Mesodermal cell (in vitro differentiated cells): ENCODE data around the gene CLCN5.

Source experiments
- H3K27ac ChIP-seq: 2 replicates; pipeline ENCODE4 v1.7.0; 2013; ENCODE audit warnings: mild to moderate bottlenecking, low read depth, low read length, moderate library complexity; ENCODE audit not compliant: severe bottlenecking
- H3K36me3 ChIP-seq: 2 replicates; pipeline ENCODE4 v1.7.1; 2013; ENCODE audit warnings: mild to moderate bottlenecking, low read length, moderate library complexity; ENCODE audit not compliant: control insufficient read depth, insufficient read depth
- H3K4me1 ChIP-seq: one replicate; pipeline ENCODE4 v1.7.1; 2013; ENCODE audit warnings: mild to moderate bottlenecking, low read length; ENCODE audit not compliant: insufficient read depth, control insufficient read depth, poor library complexity, severe bottlenecking
- H3K4me3 ChIP-seq: 2 replicates; pipeline ENCODE4 v1.7.0; 2013; ENCODE audit warnings: low read length, control low read depth, mild to moderate bottlenecking; ENCODE audit not compliant: insufficient read depth, poor library complexity, severe bottlenecking; ENCODE audit errors: extremely low read depth
- H3K9me3 ChIP-seq: 2 replicates; pipeline ENCODE4 v1.7.1; 2013; ENCODE audit warnings: mild to moderate bottlenecking, low read length, moderate library complexity; ENCODE audit not compliant: control insufficient read depth
- WGBS, 2 experiments: methylation state at CpG; one replicate each; pipeline ENCODE4 v1.1.5; 2013; ENCODE audit warnings: missing lambda C conversion rate in 2 of 2; ENCODE audit not compliant: insufficient coverage in 2 of 2; 5-methylcytosine and 5-hydroxymethylcytosine counted together

Gene CLCN5

DNA sequence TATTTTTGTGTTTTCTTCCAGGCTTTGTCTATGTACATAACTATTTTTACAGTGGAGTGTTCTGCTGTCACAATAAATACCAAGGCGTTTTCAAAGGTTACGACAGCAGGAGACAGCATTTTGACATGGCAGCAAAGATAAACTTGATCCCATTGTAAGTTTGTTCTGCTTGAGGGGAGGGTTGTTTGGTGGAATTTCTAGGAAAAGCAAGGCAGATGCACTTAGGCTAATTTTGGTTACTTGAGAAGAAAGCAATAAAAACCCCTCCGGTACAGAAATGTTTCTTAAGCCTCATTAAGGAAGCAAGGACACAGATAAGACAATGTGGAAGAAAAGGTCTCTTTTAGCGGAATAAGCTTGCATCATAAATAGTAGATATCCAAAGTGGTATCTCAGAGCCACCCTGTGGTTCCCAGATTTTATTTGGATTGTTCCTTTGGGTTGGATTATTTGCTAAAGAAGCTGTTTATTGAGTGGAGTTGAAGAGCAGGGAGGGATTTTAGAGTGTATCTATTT lies 54.3 kb downstream of the CLCN5 start:
- WGBS, 2 experiments = 100% methylated on average over 1 of the region's 4 CpGs; no CpG with 5 or more reads in 1 of the 2 experiments
- Histone ChIP-seq H3K4me3 (no peak overlapping the region), H3K36me3 (peaks cover 5% of the 10 kb centered on the region), H3K27ac (no peak overlapping the region), H3K4me1 (peaks cover 8% of the 10 kb centered on the region), H3K9me3 (no peaks in the 10 kb centered on the region)

DNA sequence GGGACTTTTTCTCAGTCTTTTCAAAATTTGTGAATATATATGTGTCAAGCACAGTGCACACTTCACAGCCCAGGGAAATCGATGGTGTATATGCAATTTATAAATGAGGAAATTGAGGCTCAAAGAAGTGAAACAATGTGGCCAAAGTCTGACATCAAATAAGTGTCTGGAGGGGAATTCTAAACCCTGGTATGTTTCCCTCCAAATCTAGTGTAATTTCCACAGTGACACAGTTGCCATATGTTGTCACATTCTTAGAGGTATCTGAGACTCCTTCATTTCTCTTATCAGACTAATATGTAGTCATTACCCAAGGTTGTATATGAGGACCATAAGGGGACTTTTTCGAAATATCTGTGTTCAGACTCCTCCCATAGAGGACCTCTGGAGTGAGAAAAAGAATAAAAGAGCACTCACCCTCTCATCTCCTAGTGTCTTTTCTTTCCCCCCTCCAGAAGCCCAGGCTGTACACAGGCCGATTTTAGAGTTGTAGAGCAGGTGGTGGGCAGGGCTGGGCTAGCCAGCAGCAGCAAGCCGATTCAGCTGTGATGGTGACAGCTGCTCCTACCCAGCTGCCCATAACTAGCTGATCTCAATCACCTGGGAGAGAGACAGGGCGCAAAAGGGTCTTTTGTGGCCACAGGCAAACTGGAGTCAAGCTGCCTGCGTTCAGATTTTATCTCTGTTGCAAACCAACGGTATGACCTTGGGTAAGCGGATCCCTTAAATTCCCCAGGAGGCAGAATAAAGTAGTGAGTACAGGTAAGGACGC lies 55.1 kb downstream of the CLCN5 start:
- Histone ChIP-seq H3K36me3 (peaks cover 5% of the 10 kb centered on the region), H3K4me3 (no peak overlapping the region), H3K4me1 (peaks cover 8% of the 10 kb centered on the region), H3K9me3 (no peaks in the 10 kb centered on the region), H3K27ac (no peak overlapping the region)
- WGBS, 2 experiments = 82 to 90% methylated on average over 2 of the region's 9 CpGs

DNA sequence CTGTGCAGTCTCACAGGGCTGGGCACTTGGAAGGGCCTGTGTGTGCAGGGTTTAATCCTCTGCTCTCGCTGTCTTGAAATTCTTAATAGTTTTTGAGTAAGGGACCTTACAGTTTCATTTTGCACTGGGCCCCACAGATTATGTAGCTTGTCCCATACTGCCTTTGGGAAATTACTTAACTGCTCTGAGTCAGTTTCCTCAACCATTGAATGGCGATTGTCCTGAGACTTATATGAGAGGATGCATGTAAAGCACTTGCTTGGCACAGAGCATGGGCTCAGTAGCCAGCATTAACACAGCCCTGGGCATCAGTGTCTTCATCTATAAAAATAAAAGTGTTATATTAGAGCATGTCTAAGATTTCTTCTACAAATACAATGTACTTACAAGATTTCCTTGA lies 55.8 kb downstream of the CLCN5 start:
- WGBS, 2 experiments = no CpG with 5 or more reads among the region's 2 CpGs
- Histone ChIP-seq H3K27ac (no peak overlapping the region), H3K4me1 (peaks cover 8% of the 10 kb centered on the region), H3K4me3 (no peak overlapping the region), H3K9me3 (no peaks in the 10 kb centered on the region), H3K36me3 (peaks cover 5% of the 10 kb centered on the region)

DNA sequence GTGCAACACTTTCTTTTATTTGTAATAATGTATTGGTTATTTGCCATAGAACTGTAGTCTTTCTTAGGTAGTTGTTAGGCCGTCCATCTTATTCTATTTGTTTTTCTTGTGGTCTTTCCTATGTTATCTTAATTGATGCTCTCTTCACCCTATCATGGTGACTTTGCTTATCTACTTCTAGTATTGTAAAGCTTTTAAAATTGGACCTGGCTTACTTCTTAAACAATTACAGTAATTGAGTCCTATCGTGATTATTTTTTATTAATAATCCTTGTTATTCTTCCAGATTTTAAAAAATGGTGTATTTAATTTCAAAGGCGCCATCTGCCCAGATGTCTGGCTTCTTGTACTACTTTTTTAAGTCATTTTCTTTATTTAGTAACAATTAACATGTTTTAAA lies 63.7 kb downstream of the CLCN5 start:
- Histone ChIP-seq H3K4me1 (peaks cover 8% of the 10 kb centered on the region), H3K27ac (no peak overlapping the region), H3K4me3 (no peak overlapping the region), H3K9me3 (no peaks in the 10 kb centered on the region), H3K36me3 (no peaks in the 10 kb centered on the region)
- no CpG with 5 or more reads among the region's 3 CpGs for WGBS, 2 experiments

DNA sequence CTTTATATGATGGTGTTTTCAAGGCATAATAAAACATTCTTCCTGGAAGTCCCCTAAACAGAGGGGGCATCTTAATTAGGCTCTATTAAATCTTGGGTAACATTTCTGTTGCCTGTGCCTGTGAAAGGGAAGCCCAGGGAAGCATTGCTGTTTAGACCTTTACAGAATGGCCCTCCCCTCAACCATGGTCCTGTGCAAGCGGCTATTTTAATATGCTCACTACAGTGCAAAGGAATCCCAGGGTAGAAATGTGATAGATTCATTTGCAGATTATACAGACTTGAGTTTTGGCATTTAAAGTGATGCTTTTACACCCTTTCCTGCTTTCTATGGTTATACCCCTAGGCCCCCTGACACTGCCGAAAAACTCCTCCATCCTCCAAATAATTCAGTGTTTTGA lies 65.3 kb downstream of the CLCN5 start:
- no peak overlapping the region for H3K4me3 ChIP-seq
- no peaks in the 10 kb centered on the region for H3K36me3 ChIP-seq
- no peak overlapping the region for H3K27ac ChIP-seq
- no peaks in the 10 kb centered on the region for H3K9me3 ChIP-seq
- WGBS, 2 experiments = 100% methylated on average over 1 of the region's 2 CpGs; no CpG with 5 or more reads in 1 of the 2 experiments
- H3K4me1 ChIP-seq = peaks cover 11% of the 10 kb centered on the region

DNA sequence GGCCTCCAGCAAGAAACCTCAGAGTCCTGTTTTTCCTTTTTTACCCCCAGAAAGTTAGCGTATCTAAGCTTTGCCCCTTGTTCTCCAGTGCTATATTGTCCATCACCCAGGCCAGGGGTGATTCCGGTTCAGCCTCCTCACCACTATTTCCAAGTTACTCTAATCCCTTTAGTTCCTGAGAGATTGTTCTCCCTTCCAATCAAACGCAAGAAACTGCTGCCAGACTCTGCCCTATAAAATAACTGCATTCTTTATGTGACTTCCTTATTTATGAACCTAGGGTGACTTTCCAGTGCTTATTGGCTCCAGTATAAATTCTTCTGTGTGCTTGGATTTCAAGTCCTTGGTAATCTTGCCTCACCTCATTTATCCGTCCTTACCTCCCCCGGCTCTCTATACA lies 65.7 kb downstream of the CLCN5 start:
- Histone ChIP-seq H3K36me3 (no peaks in the 10 kb centered on the region), H3K27ac (no peak overlapping the region), H3K9me3 (no peaks in the 10 kb centered on the region), H3K4me3 (no peak overlapping the region), H3K4me1 (peaks cover 16% of the 10 kb centered on the region)
- 100% methylated on average over 1 of the region's 5 CpGs for WGBS, 2 experiments

DNA sequence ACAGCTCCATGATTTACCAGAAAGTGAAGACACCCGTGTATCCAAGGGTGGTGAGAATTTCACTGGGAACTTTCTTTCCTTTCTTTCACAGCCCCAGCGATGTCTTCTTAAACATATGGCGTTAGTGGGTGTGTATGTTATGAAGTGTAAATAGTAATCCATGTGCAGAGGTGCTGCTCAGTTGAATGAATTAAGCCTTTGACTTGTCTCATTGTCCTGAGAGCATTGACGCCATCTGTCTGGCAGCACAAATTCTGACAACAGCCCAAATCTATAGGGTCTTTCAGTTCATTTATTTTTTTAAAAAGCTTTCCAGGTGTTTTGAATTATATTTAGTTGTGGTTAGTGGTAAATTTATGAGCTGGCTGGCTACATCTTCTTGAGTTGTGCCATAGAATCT lies 69.4 kb downstream of the CLCN5 start:
- Histone ChIP-seq H3K27ac (no peak overlapping the region), H3K36me3 (no peaks in the 10 kb centered on the region), H3K4me1 (peaks cover 38% of the 10 kb centered on the region), H3K9me3 (no peaks in the 10 kb centered on the region), H3K4me3 (no peak overlapping the region)
- WGBS, 2 experiments = 100% methylated on average over 1 of the region's 4 CpGs; no CpG with 5 or more reads in 1 of the 2 experiments

DNA sequence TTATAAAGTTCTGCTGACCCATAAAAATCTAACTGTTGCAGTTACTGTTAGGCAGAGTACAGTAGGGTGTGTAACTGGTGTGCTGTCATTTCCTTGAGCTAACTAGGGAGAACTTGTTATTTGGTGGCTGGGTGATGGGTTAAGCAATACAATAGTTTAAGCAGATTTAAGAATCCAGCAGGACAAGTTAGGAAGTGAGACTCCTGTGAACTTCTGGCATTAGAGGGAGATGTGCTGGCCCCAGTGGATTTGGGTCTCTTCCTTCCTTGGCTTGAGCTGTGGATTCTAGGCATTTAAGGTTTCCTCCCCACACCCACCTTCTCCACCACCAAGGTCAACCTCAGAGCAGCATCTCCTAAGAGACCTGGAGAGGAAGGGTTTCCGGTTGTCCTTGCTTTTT lies 70.5 kb downstream of the CLCN5 start:
- H3K27ac ChIP-seq = peak overlapping the region; percentile 49
- no CpG with 5 or more reads among the region's 1 CpG for WGBS, 2 experiments

DNA sequence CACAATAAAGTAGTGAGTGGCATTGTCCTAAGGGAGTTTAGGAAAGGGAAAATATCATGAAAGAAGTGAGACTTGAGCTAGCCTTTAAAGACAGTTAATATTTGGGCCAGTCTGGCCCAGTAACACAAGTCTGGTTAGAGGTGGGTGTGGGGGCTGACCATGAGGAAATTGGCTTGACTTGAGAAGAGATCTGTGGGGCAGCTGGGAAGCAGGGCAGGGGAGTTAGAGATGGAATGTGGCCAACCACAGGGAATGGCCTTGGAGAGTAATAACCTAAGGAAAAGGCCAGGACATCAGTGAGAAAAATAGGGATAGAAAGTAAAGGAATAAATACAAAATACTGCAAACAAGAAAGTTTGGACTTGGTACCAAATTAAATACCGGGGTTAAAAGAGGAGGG lies 71.3 kb downstream of the CLCN5 start:
- Histone ChIP-seq H3K36me3 (no peaks in the 10 kb centered on the region), H3K4me3 (no peak overlapping the region), H3K27ac (peak overlapping the region; percentile 98), H3K4me1 (peaks cover 47% of the 10 kb centered on the region), H3K9me3 (no peaks in the 10 kb centered on the region)
- 83% methylated on average over 1 of the region's 1 CpG; no CpG with 5 or more reads in 1 of the 2 experiments for WGBS, 2 experiments

More for the DNA sequence above, 70.5 kb downstream of the CLCN5 start:
- Histone ChIP-seq H3K9me3 (no peaks in the 10 kb centered on the region), H3K4me1 (peaks cover 42% of the 10 kb centered on the region), H3K4me3 (no peak overlapping the region), H3K36me3 (no peaks in the 10 kb centered on the region)

DNA sequence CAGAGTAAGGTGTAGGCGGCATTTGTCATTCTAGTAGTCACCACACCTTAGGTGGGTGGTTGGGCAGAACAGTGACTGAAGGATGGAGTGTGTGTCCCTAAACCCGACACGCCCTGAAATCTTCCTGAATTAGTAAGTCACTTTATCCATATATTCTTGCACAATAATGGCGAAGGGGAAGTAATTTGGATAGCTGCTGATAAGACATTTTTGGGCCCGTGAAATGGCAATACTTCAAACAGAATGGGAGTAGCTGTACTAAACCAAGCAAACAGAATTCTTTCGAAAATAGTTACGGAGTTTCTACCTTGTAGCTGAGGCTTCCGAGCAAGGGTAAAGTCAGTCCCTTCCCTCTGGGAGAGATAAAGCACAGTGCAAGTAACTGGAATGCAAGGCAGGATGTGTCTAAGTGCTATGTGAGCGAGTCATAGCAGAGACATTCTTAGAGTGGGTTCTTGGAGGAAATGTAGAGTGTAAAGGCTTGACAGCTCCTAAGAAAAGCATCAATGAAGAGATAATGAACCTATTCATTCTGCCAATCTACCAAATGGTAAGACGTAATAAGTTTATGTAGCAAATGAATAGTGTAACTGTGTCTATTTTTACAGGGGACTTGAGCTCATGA lies 72.8 kb downstream of the CLCN5 start:
- Histone ChIP-seq H3K27ac (peak overlapping the region; percentile 98), H3K4me3 (no peak overlapping the region), H3K36me3 (no peaks in the 10 kb centered on the region), H3K4me1 (peaks cover 54% of the 10 kb centered on the region), H3K9me3 (no peaks in the 10 kb centered on the region)
- 72% methylated on average over 3 of the region's 10 CpGs; no CpG with 5 or more reads in 1 of the 2 experiments for WGBS, 2 experiments
